DOHH2 (cell line): ENCODE results near the gene P2RY6.

ENCODE experiments used
- H3F3A ChIP-seq: fragments of 200-600 bp; sonication (generic), shearing (Covaris generic); 2 replicates; pipeline ENCODE4 v1.6.0; 2016; ENCODE audit warnings: antibody characterized with exemption, mild to moderate bottlenecking; ENCODE audit not compliant: control insufficient read depth, insufficient read depth
- H3K27ac ChIP-seq: fragments of 200-600 bp; sonication (generic); 2 replicates; pipeline ENCODE4 v1.5.1; 2014; ENCODE audit warnings: low read depth, mild to moderate bottlenecking, low read length, moderate library complexity
- H3K27me3 ChIP-seq: fragments of 200-600 bp; sonication (generic); 2 replicates; pipeline ENCODE4 v1.6.1; 2014; ENCODE audit warnings: mild to moderate bottlenecking, low read length, mixed read lengths; ENCODE audit not compliant: control insufficient read depth
- H3K36me3 ChIP-seq: fragments of 200-600 bp; sonication (generic); 2 replicates; pipeline ENCODE4 v1.6.1; 2014; ENCODE audit warnings: mild to moderate bottlenecking, low read length, moderate library complexity, mixed read lengths; ENCODE audit not compliant: control insufficient read depth
- H3K4me1 ChIP-seq: fragments of 200-600 bp; sonication (generic); 2 replicates; pipeline ENCODE4 v1.6.1; 2014; ENCODE audit warnings: mild to moderate bottlenecking, low read length, mixed read lengths; ENCODE audit not compliant: control insufficient read depth
- H3K4me2 ChIP-seq: fragments of 200-600 bp; sonication (generic); 2 replicates; pipeline ENCODE4 v1.6.0; 2014; ENCODE audit warnings: mild to moderate bottlenecking, low read length, moderate library complexity
- H3K4me3 ChIP-seq: fragments of 200-600 bp; sonication (generic); 2 replicates; pipeline ENCODE4 v1.5.1; 2014; ENCODE audit warnings: mild to moderate bottlenecking, low read length, mixed read lengths
- H3K79me2 ChIP-seq: fragments of 200-600 bp; sonication (generic); 2 replicates; pipeline ENCODE4 v1.6.1; 2014; ENCODE audit warnings: mild to moderate bottlenecking, low read length, mixed read lengths; ENCODE audit not compliant: control insufficient read depth
- H3K9me2 ChIP-seq: fragments of 200-600 bp; sonication (generic); replicated peaks from 2 replicates; pipeline ENCODE4 v1.6.1; 2014; ENCODE audit warnings: mild to moderate bottlenecking, low read length, mixed read lengths; ENCODE audit not compliant: control insufficient read depth
- H3K9me3 ChIP-seq: fragments of 200-600 bp; sonication (generic); 2 replicates; pipeline ENCODE4 v1.6.1; 2014; ENCODE audit warnings: antibody characterized with exemption, low read length, mixed read lengths; ENCODE audit not compliant: control insufficient read depth, insufficient read depth
- H4K20me1 ChIP-seq: fragments of 200-600 bp; sonication (generic); 2 replicates; pipeline ENCODE4 v1.6.0; 2014; ENCODE audit warnings: low read depth, mild to moderate bottlenecking, antibody characterized with exemption, low read length, moderate library complexity; ENCODE audit not compliant: control insufficient read depth, insufficient read depth
- CTCF ChIP-seq: fragments of 200-600 bp; sonication (generic); IDR thresholded peaks from one replicate; pipeline ENCODE4 v1.5.1; 2014; ENCODE audit warnings: antibody characterized with exemption, mild to moderate bottlenecking, low read depth, low read length; ENCODE audit not compliant: poor library complexity, severe bottlenecking
- EZH2phosphoT487 ChIP-seq: fragments of 200-600 bp; sonication (generic); IDR thresholded peaks from 2 replicates; pipeline ENCODE4 v1.6.1; 2017; ENCODE audit warnings: borderline replicate concordance, mild to moderate bottlenecking, antibody characterized with exemption, low read length, moderate library complexity, mixed read lengths

The P2RY6 gene

DNA sequence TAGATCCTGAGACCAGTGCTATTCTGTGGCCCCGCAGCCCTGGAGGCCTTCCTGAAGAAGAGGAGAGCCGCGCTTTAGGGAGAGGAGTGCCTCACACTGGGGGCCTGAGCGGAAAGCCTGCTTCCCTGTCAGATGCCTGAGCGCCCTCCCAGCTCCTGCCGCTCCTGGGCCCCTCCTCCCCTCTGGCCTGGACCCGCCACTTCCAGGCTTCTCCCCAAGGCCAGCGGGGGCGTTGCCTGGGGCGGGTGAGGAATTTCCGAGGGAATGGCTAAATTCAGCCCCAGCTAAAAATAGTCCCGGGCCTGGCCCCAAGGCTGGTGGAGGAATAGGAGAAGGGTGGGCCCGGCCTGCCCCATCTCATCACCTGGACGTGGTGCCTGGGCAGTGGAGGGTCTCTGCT lies 51.3 kb downstream of the P2RY6 start:
- Histone ChIP-seq H4K20me1 (no peaks in the 10 kb centered on the region), H3K36me3 (no peaks in the 10 kb centered on the region), H3K4me1 (peaks cover 37% of the 10 kb centered on the region)

GRCh38 chr11:73324116-73324515 lies 52.0 kb downstream of the P2RY6 start:
- H4K20me1 ChIP-seq = no peaks in the 10 kb centered on the region
- H3K27me3 ChIP-seq = no peaks in the 10 kb centered on the region
- no peak overlapping the region for H3K4me2 ChIP-seq
- H3K4me3 ChIP-seq = no peak overlapping the region
- H3F3A ChIP-seq = no peaks in the 10 kb centered on the region
- no peaks in the 10 kb centered on the region for H3K36me3 ChIP-seq
- TF ChIP-seq CTCF (no peak), EZH2phosphoT487 (no peak)
- no peaks in the 10 kb centered on the region for H3K9me2 ChIP-seq
- no peaks in the 10 kb centered on the region for H3K79me2 ChIP-seq
- H3K4me1 ChIP-seq = peaks cover 37% of the 10 kb centered on the region
- no peak overlapping the region for H3K27ac ChIP-seq
- no peaks in the 10 kb centered on the region for H3K9me3 ChIP-seq

More for the DNA sequence above, 51.3 kb downstream of the P2RY6 start:
- H3K9me3 ChIP-seq = no peaks in the 10 kb centered on the region
- H3K9me2 ChIP-seq = no peaks in the 10 kb centered on the region
- H3K27me3 ChIP-seq = no peaks in the 10 kb centered on the region
- H3K4me3 ChIP-seq = no peak overlapping the region
- no peak overlapping the region for H3K4me2 ChIP-seq
- no peaks in the 10 kb centered on the region for H3F3A ChIP-seq
- H3K27ac ChIP-seq = no peak overlapping the region
- TF ChIP-seq EZH2phosphoT487 (no peak), CTCF (no peak)
- no peaks in the 10 kb centered on the region for H3K79me2 ChIP-seq

GRCh38 chr11:73324665-73325035 lies 52.5 kb downstream of the P2RY6 start:
- no peaks in the 10 kb centered on the region for H3F3A ChIP-seq
- H3K9me3 ChIP-seq = no peaks in the 10 kb centered on the region
- no peaks in the 10 kb centered on the region for H3K9me2 ChIP-seq
- H4K20me1 ChIP-seq = no peaks in the 10 kb centered on the region
- H3K27me3 ChIP-seq = no peaks in the 10 kb centered on the region
- H3K27ac ChIP-seq = no peak overlapping the region
- no peak overlapping the region for H3K4me2 ChIP-seq
- no peaks in the 10 kb centered on the region for H3K79me2 ChIP-seq
- H3K4me1 ChIP-seq = peaks cover 37% of the 10 kb centered on the region
- H3K4me3 ChIP-seq = no peak overlapping the region
- no peak for TF ChIP-seq CTCF
- no peak for TF ChIP-seq EZH2phosphoT487
- no peaks in the 10 kb centered on the region for H3K36me3 ChIP-seq
